Measurements from ENCODE around the gene GMDS.

The GMDS gene

GRCh38 chr6:2020909-2021308 is 224.5 kb downstream of the GMDS start:
- TF ChIP-seq CTCF (IDR thresholded peaks at IDR 0.05; ENCODE audit: low read depth, low read length), result no peak
- DNase-seq, result no peak
- Histone ChIP-seq H3K27me3 (no peaks in the 10 kb centered on the region), H3K9me3 (no peaks in the 10 kb centered on the region), H3K4me1 (peaks cover 12% of the 10 kb centered on the region), H3K36me3 (no peaks in the 10 kb centered on the region), H3K4me3 (ENCODE audit: low read depth, low read length) (no peak overlapping the region)

GRCh38 chr6:2019051-2019450 is 226.4 kb downstream of the GMDS start:
- TF ChIP-seq CTCF (IDR thresholded peaks at IDR 0.05; ENCODE audit: low read depth, low read length), result no peak
- Histone ChIP-seq H3K27me3 (no peaks in the 10 kb centered on the region), H3K4me1 (peaks cover 8% of the 10 kb centered on the region), H3K9me3 (no peaks in the 10 kb centered on the region), H3K36me3 (no peaks in the 10 kb centered on the region), H3K4me3 (ENCODE audit: low read depth, low read length) (no peak overlapping the region)
- DNase-seq, result no peak

- no peak for DNase-seq
- H3K9me3 ChIP-seq, result no peaks in the 10 kb centered on the region; the same call in 1 of the 2 replicates
- no peak for TF ChIP-seq CTCF (IDR thresholded peaks at IDR 0.05; ENCODE audit: low read depth, low read length)
- H3K4me1 ChIP-seq, result peaks cover under 1% of the 10 kb centered on the region
- no peaks in the 10 kb centered on the region for H3K36me3 ChIP-seq
- H3K4me3 ChIP-seq (ENCODE audit: low read depth, low read length), result no peak overlapping the region
- H3K27me3 ChIP-seq, result no peaks in the 10 kb centered on the region
Observed at GRCh38 chr6:2016040-2016439, 229.4 kb downstream of the GMDS start.

- H3K4me3 ChIP-seq (ENCODE audit: low read depth, low read length), result no peak overlapping the region
- H3K36me3 ChIP-seq, result no peaks in the 10 kb centered on the region
- DNase-seq, result no peak
- H3K9me3 ChIP-seq, result no peaks in the 10 kb centered on the region; the same call in 1 of the 2 replicates
- H3K27me3 ChIP-seq, result no peaks in the 10 kb centered on the region
- TF ChIP-seq CTCF (IDR thresholded peaks at IDR 0.05; ENCODE audit: low read depth, low read length), result no peak
- peaks cover 11% of the 10 kb centered on the region for H3K4me1 ChIP-seq
Observed at GRCh38 chr6:2008383-2008976, 236.9 kb downstream of the GMDS start.

- Histone ChIP-seq H3K27me3 (no peaks in the 10 kb centered on the region), H3K4me3 (ENCODE audit: low read depth, low read length) (no peak overlapping the region), H3K36me3 (no peaks in the 10 kb centered on the region), H3K9me3 (no peaks in the 10 kb centered on the region; the same call in 1 of the 2 replicates), H3K4me1 (peaks cover 14% of the 10 kb centered on the region)
- no peak for TF ChIP-seq CTCF (IDR thresholded peaks at IDR 0.05; ENCODE audit: low read depth, low read length)
- no peak for DNase-seq
Observed at GRCh38 chr6:2007165-2007564, 238.2 kb downstream of the GMDS start.

- TF ChIP-seq CTCF (IDR thresholded peaks at IDR 0.05; ENCODE audit: low read depth, low read length), result no peak
- Histone ChIP-seq H3K36me3 (no peaks in the 10 kb centered on the region), H3K27me3 (no peaks in the 10 kb centered on the region), H3K4me3 (ENCODE audit: low read depth, low read length) (no peak overlapping the region), H3K9me3 (no peaks in the 10 kb centered on the region), H3K4me1 (peaks cover 14% of the 10 kb centered on the region)
- DNase-seq, result no peak
Observed at GRCh38 chr6:2004888-2005287, 240.5 kb downstream of the GMDS start.
